DND-41 (cell line): Measurements from ENCODE around the gene NIPSNAP2.
"Not testable (repeated sequence)": the region's sequence is repeated elsewhere in the genome, so short reads cannot be mapped to it uniquely, and the experiment has no call there.

Experiments
- CTCF ChIP-seq: IDR thresholded peaks from 2 replicates; pipeline ENCODE4 v1.5.1; 2012; ENCODE audit warnings: borderline replicate concordance, low read length, moderate library complexity, mild to moderate bottlenecking; ENCODE audit not compliant: poor library complexity, severe bottlenecking; ENCODE audit errors: extremely low read depth
- EZH2 ChIP-seq: IDR thresholded peaks from 3 replicates; pipeline ENCODE4 v1.6.1; 2012; ENCODE audit warnings: borderline replicate concordance, low read depth, mild to moderate bottlenecking, moderate library complexity, low read length, inconsistent platforms; ENCODE audit not compliant: severe bottlenecking

GRCh38 chr7:55952352-55952671, 12.1 kb upstream of the NIPSNAP2 start:
- not testable (repeated sequence) for TF ChIP-seq CTCF, EZH2
